Effector memory CD8-positive, alpha-beta T cell (primary cell): ENCODE data around the gene ONECUT3.
"Not testable (repeated sequence)": the region's sequence is repeated elsewhere in the genome, so short reads cannot be mapped to it uniquely, and the experiment has no call there.

ENCODE experiments used
- ATAC-seq: fragments of 150-1000 bp; cut with Tn5 transposase; replicated peaks from 2 replicates; pipeline ENCODE4 v1.10.0; 2021; ENCODE audit warnings: mild to moderate bottlenecking, moderate library complexity
- DNase-seq, 3 experiments: peaks; one replicate each; pipeline ENCODE4 v3.0.0; 2021
- H3K27ac Mint-ChIP-seq, 2 donors: one replicate each; pipeline ENCODE4 v1.8.0; 2022; ENCODE audit warnings: mild to moderate bottlenecking in 2 of 2, mixed read lengths in 2 of 2, moderate library complexity in 2 of 2
- H3K27me3 Mint-ChIP-seq, 2 donors: one replicate each; pipeline ENCODE4 v1.8.0; 2022; ENCODE audit warnings: mixed read lengths in 2 of 2
- H3K36me3 Mint-ChIP-seq: one replicate; pipeline ENCODE4 v1.8.0; 2022; ENCODE audit warnings: mild to moderate bottlenecking, moderate library complexity, mixed read lengths; ENCODE audit not compliant: insufficient read depth
- H3K4me1 Mint-ChIP-seq, 2 donors: one replicate each; pipeline ENCODE4 v1.8.0; 2022; ENCODE audit warnings: low read depth in 2 of 2, mixed read lengths in 2 of 2
- H3K4me3 Mint-ChIP-seq, 2 donors: one replicate each; pipeline ENCODE4 v1.8.0; 2022; ENCODE audit warnings: mild to moderate bottlenecking in 2 of 2, mixed read lengths in 2 of 2, moderate library complexity in 2 of 2
- H3K9me3 Mint-ChIP-seq, 2 donors: one replicate each; pipeline ENCODE4 v1.8.0; 2022; ENCODE audit warnings: mixed read lengths in 2 of 2

ONECUT3 gene

DNA sequence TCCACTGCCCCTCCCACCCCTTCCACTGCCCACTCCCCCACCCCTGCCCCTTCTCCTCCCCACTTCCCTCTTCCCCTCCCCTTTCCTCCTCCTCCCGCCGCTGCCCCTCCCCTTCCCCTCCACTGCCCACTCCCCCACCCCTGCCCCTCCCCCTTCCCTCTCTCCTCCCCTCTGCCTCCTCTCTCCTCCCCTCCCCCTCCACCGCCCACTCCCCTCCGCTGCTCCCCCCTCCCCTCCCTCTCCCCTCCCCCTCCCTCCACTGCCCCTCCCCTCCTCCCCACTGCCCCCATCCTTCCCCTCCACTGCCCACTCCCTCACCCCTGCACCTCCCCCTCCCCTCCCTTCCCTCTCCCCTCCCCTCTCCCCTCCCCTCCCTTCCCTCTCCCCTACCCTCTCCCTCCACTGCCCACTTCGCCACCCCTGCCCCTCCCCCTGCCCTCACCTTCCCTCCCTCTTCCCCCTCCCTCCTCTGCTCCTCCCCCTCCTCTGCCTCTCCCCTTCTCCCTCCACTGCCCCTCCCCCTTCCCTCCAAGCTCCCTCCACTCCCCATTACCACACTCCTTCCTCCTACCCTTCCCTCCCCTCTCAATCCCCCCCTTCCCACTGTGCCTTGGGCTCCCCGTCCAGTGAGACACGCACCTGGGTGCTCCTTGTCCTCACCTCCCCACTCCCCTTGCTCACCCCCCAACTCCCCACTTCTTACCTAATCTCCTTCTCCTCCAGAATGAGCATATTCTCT lies 36.9 kb downstream of the ONECUT3 start:
- H3K9me3 Mint-ChIP-seq = no peaks in the 10 kb centered on the region
- H3K4me1 Mint-ChIP-seq = peaks cover 0 to under 1% of the 10 kb centered on the region in 2 donors
- H3K27ac Mint-ChIP-seq = no peak overlapping the region
- ATAC-seq = no peak
- peaks cover 4% of the 10 kb centered on the region for H3K36me3 Mint-ChIP-seq
- H3K4me3 Mint-ChIP-seq = no peak overlapping the region
- no peak for DNase-seq
- H3K27me3 Mint-ChIP-seq = peaks cover 6 to 51% of the 10 kb centered on the region in 2 donors

DNA sequence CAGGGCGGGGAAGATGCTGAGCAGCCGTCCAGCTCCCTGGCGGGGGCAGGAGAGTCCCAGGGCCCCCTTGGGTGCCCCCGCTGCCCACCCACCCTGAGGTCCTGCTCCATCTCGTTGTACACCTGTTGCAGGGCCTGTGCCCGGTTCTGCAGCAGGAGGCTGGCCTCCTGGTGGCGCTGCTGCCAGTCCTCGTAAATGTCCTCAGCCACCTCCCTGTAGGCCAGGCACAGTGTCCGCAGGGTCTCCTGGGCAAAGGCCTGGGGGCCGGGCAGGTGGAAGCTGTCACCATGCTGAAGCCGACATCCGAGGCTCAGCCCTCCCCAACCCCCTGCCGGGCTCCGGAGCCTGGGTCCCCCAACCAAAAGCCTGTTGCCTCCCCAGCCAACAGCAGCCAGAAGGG lies 38.6 kb downstream of the ONECUT3 start:
- no peak for ATAC-seq
- no peak for DNase-seq
- Mint-ChIP-seq H3K4me1 (peaks cover 3% of the 10 kb centered on the region in 2 donors), H3K36me3 (peaks cover 4% of the 10 kb centered on the region), H3K27ac (no peak overlapping the region), H3K9me3 (no peaks in the 10 kb centered on the region), H3K27me3 (peaks cover 4 to 44% of the 10 kb centered on the region in 2 donors), H3K4me3 (no peak overlapping the region)

DNA sequence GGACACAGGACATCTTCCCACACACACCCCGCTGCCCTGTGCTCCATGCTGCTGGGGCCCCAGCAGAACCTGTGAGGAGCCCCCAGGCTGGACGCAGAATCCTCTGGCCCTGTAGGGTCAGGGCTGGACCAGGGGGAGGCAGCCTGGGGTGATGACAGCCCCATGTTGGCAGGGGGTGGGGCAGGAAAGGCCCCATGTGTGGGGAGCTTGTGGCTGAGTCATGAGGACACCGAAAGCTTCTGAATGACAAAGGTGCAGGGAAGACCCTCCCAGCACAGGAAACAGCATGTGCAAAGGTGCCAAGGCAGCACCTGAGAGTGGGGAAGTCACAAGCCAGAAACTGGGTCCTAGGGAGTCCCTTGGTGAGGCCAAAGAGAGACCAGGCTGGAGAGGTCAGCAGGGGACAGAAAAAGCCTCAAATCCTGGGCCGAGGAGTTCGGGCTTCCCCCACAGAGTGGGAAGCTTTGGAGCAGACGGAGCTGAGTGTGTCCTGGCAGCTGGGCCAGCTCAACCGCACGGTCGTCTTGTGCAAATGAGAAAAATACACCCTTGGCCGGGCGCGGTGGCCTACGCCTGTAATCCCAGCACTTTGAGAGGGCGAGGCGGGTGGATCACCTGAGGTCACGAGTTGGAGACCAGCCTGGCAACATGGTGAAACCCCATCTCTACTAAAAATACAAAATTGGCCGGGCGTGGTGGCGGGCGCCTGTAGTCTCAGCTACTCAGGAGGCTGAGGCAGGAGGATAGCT lies 41.3 kb downstream of the ONECUT3 start:
- Mint-ChIP-seq H3K36me3 (peaks cover 4% of the 10 kb centered on the region), H3K27me3 (peaks cover 4 to 26% of the 10 kb centered on the region in 2 donors), H3K4me3 (no peak overlapping the region), H3K9me3 (no peaks in the 10 kb centered on the region), H3K27ac (no peak overlapping the region), H3K4me1 (peaks cover 3% of the 10 kb centered on the region in 2 donors)
- DNase-seq = no peak
- ATAC-seq = no peak

DNA sequence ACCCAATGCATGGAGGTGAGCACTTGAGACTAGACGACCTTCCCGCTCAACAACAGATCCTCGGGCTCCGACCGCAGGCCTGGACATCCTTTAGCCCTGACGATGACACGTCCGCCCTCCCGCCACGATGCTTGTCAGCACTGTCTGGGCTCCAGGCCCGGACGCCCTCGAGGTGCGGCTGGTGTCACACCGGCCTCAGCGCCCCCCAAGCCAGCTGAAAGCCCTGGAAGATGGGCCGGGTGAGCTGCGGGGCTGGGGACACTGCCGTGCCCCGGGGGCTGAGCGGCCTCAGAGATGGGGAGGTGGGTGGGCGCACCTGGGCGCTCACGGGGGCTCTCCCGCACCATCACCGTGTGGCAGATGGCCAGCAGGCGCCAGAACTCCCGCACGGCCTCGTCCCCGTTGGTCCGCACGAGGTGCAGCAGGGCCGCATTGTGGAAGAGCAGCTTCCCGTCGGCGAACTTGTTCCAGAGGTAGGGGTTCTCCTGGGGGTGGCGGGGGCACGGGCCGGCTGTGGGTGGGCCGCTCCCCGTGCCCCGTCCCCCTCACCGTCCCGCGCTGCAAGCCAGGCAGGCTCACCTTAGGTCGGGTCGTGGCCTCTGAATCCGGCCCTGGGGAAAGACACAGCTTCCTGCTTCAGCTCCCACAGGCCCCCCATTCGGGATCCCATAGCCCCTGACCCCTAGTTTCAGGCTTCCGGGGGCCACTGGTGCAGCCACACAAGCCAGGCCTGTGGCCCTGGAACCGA lies 43.3 kb downstream of the ONECUT3 start:
- ATAC-seq (no peak), DNase-seq (no peak)
- no peak overlapping the region for H3K27ac Mint-ChIP-seq
- no peaks in the 10 kb centered on the region for H3K9me3 Mint-ChIP-seq
- H3K4me1 Mint-ChIP-seq = peaks cover 3% of the 10 kb centered on the region in 2 donors
- H3K27me3 Mint-ChIP-seq = peaks cover 4 to 20% of the 10 kb centered on the region in 2 donors
- no peak overlapping the region for H3K4me3 Mint-ChIP-seq
- H3K36me3 Mint-ChIP-seq = peaks cover 4% of the 10 kb centered on the region

DNA sequence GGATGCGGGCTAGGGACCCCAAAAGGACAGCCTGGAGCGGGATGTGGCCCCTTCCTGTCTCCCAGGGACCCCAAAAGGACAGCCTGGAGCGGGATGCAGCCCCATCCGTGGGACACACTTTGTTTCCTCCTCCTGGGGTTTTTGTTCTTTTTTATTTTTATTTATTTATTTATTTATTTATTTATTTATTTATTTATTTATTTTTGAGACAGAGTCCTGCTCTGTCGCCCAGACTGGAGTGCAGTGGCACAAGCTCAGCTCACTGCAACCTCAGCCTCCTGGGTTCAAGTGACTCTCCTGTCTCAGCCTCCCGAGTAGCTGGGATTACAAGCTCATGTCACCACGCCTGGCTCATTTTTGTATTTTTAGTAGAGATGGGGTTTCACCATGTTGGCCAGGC lies 44.0 kb downstream of the ONECUT3 start:
- not testable (repeated sequence) for DNase-seq, H3K36me3 Mint-ChIP-seq, H3K4me3 Mint-ChIP-seq, H3K4me1 Mint-ChIP-seq, ATAC-seq, H3K27ac Mint-ChIP-seq, H3K9me3 Mint-ChIP-seq
- H3K27me3 Mint-ChIP-seq = peaks cover 4 to 20% of the 10 kb centered on the region in 2 donors

DNA sequence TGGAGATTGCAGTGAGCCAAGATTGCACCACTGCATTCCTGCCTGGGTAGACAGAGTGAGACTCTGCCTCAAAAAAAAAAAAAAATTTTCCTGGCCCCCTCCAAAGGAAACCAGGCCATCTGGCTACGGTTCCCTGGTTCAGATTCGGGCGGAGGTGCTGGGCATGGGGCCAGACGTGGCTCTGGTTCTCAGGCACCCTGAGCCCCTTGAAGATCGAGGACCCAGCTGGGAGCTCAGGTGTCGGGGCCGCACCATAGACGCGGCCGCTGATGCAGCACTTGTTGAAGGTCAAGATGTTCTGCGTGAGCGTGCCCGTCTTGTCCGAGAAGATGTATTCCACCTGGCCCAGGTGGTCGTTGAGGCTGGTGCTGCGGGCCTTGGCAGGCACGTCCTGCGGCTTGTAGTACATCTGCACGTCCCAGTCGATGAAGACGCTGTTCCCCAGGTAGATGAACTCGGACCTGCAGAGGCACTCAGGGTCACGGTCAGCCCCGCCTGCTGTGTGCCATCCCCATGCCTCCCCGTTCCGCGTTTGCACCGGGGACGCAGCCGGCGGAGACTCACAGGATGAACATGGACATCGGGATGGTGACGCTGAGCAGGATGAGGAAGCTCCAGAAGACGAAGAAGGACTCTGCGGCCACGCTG lies 46.5 kb downstream of the ONECUT3 start:
- Mint-ChIP-seq H3K4me1 (peaks cover 3% of the 10 kb centered on the region in 2 donors), H3K27ac (no peak overlapping the region), H3K27me3 (peaks cover 4 to 12% of the 10 kb centered on the region in 2 donors), H3K4me3 (no peak overlapping the region), H3K9me3 (no peaks in the 10 kb centered on the region), H3K36me3 (peaks cover 7% of the 10 kb centered on the region)
- ATAC-seq (no peak), DNase-seq (no peak)

DNA sequence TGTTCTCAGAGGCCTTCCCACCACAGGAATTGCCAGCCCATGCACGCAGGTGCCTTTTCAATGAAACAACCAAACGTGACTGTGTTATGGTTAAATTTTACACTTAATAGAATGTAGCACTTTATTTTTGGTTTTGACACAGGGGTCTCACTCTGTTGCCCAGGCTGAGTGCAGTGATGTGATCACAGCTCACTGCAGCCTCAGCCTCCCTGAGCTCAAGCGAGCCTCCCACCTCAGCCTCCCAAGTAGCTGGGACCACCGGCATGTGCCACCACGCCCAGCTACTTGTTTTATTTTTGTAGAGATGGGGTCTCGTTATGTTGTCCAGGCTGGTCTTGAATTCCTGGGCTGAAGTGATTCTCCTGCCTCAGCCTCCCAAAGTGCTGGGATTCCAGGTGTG lies 51.6 kb downstream of the ONECUT3 start:
- Mint-ChIP-seq H3K9me3 (no peaks in the 10 kb centered on the region), H3K4me3 (no peak overlapping the region), H3K27me3 (no peaks in the 10 kb centered on the region), H3K36me3 (peaks cover 7% of the 10 kb centered on the region), H3K4me1 (no peaks in the 10 kb centered on the region), H3K27ac (no peak overlapping the region)
- ATAC-seq = no peak
- DNase-seq = no peak

DNA sequence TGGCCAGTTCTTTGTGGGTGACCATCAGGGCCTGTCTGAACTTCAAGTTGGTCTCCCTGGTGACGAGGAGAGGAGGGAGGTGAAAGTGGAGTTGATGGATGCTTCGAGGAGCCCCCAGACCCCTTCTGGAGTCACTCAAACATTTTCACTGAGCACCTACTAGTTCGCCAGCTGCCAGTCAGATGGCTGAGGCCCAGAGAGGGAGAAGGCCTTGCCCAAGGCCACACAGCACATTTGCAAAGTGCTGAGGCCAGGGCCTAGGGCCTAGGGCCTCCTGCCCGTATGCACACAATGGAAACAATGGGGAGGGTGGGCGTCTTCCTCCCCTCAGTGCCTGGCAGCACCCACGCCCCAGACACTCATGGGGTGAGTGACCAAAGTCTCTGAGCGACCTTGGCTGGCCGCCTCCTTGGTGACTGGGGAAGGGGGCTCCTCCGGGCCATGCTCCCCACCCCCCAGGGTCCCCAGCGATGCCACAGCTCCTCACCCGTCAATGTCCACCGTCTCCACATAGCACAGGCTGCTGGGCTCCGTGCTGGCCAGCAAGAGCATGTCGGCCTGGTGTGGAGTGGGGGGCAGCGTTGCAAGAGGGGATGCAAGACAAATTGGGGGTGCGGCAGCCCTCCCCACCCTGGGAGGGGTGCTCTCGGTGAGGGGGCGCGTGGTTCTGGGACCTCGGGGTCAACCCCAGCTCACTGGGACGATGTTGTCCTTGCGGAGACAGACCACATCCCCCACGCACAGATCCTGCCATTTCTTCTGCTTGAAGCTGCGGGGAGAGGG lies 52.3 kb downstream of the ONECUT3 start:
- ATAC-seq (no peak), DNase-seq (no peak)
- Mint-ChIP-seq H3K27ac (no peak overlapping the region), H3K4me1 (peaks cover 0 to 1% of the 10 kb centered on the region in 2 donors), H3K27me3 (no peaks in the 10 kb centered on the region), H3K9me3 (no peaks in the 10 kb centered on the region), H3K4me3 (no peak overlapping the region), H3K36me3 (peaks cover 9% of the 10 kb centered on the region)

DNA sequence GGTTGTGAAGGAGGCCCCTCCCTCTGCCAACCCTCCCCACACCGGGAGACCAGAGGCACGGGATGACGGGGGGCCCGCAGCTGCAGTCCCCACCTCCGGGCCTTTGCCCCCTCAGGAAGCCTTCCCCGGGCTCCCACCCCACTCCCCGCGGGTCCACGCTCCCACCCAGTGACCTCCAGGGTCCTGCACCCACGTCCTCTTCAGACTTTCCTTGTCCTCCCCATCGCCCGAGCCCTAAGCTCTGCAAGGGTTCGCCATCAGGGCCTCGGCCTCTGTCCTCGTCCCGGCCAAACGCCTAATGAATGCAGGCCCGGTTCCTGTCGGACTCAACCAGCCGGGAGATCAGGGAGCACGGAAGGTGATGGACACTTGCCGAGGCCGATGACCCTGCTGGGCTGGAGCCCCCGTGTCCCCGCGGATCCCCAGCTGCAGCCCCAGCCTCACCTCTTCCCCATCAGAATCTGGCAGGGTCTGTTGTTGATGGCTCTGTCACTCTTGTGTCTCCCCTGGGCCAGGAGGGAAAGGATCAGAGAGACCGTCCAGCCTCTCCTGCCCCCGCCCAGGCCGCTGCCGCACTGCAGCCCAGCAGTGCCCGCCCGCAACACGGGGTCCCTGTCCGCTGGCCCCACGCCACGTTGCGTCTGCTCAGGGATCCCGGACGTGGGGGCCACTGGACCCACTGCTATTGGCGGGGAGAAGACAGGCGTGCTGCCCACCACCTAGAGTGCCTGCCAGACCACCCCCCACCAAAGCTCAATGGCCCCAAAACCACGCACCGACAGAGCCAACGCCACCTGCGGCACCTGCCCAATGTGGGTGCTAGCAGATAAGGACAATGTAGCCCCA lies 53.1 kb downstream of the ONECUT3 start:
- ATAC-seq (no peak), DNase-seq (no peak)
- Mint-ChIP-seq H3K27me3 (no peaks in the 10 kb centered on the region), H3K36me3 (peaks cover 9% of the 10 kb centered on the region), H3K4me3 (no peak overlapping the region), H3K4me1 (peaks cover 0 to 6% of the 10 kb centered on the region in 2 donors), H3K9me3 (no peaks in the 10 kb centered on the region), H3K27ac (no peak overlapping the region)

DNA sequence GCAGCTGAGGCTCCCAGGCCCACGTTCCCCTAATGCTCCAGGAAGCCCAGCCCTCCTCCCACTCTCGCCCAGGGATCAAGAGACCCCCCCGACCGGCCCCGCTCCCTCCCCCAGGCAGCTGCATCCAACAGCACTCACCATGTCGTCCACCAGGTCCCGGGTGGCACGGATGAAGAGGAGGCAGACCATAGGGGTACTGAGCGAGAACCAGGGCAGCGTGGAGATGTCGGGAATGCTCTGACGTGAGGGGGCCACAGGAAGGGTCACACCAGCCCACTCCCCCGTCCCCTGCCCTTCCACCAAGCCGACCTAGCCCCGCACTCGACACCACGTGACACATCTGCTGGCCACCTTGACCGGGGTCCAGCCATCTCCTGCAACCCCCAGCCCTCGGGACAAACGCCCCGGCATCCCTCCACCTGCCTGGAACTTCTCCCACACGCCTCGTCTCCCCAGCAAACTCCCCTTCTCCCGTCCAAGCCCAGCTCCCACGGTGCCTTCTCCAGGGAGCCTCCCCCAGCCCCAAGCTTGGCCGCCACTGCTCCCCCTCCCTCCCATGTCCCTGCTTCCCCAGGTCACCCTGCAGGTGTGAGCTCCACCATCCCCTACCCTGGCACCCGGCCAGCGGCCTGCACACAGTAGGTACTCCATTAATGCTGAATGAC lies 53.9 kb downstream of the ONECUT3 start:
- Mint-ChIP-seq H3K27ac (peak overlapping the region in 1 of 2 donors; percentile 32), H3K4me3 (no peak overlapping the region), H3K27me3 (no peaks in the 10 kb centered on the region), H3K4me1 (peaks cover 0 to 7% of the 10 kb centered on the region in 2 donors), H3K36me3 (peaks cover 9% of the 10 kb centered on the region), H3K9me3 (no peaks in the 10 kb centered on the region)
- no peak for DNase-seq
- no peak for ATAC-seq

DNA sequence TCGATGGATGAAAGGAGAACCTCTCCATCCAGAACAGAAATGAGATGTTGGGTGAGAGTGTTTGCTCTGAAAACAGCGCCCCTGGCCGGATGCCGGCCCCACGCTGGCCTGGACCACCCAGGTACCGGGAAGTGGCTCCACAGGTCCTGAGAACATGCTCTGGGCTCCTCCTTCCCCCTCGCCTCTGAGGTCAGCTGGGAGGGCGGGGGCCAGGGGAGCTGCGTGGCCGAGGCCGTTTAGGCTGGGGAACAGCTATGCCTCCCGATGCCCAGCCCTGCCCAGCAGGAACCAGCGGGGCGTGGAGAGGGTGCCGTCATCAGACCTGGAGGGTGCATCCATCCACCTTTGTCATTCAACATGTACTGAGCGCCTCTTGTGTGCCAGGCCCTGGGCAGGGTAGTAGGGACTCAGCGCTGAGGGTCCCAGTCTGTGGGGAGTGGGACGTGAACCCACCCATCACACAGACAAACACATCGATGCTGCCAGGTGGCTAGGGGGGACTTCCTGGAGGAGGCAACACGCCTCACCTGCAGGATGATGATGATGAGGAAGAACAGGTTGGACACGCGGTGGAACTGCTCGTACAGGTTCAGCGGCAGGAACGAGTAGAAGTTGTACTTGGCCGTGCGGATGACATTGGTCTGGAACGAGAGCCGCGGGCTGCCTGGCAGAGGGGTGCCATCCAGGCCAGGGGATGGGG lies 54.5 kb downstream of the ONECUT3 start:
- Mint-ChIP-seq H3K36me3 (peaks cover 14% of the 10 kb centered on the region), H3K27ac (peak overlapping the region in 1 of 2 donors; percentile 32), H3K9me3 (no peaks in the 10 kb centered on the region), H3K4me3 (peak overlapping the region in 1 of 2 donors; percentile 23), H3K27me3 (no peaks in the 10 kb centered on the region), H3K4me1 (peaks cover 5 to 13% of the 10 kb centered on the region in 2 donors)
- ATAC-seq = no peak
- DNase-seq = no peak
